EH (cell line): ENCODE results near the gene RFPL3.
A peak's percentile ranks its signal among the peaks of the same experiment; 100 is the strongest.
"Not testable (repeated sequence)": the region's sequence is repeated elsewhere in the genome, so short reads cannot be mapped to it uniquely, and the experiment has no call there.

Source experiments
- DNase-seq: peaks from one replicate; pipeline ENCODE4 v3.0.0-alpha.2; 2015; ENCODE audit warnings: low read depth

RFPL3 gene

DNA sequence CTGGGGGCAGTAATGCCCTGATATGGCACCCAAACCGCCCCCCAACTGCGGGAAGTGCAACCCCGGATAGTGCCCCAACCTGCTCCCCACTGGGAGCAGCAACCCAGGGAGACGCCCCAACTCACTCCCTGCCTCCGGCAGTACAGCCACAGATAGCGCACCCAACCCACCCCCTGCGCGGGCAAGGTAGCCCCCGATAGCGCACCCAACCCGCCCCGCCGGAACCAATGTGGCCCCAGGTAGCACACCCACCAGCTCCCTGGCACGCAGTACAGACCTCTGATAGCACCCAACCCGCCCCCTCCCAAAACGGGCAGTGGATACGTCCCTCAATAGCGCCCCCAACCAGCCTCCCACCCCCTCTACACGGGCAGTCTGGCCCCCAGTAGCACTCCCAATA lies 3.8 kb upstream of the RFPL3 start:
- DNase-seq = no peak

DNA sequence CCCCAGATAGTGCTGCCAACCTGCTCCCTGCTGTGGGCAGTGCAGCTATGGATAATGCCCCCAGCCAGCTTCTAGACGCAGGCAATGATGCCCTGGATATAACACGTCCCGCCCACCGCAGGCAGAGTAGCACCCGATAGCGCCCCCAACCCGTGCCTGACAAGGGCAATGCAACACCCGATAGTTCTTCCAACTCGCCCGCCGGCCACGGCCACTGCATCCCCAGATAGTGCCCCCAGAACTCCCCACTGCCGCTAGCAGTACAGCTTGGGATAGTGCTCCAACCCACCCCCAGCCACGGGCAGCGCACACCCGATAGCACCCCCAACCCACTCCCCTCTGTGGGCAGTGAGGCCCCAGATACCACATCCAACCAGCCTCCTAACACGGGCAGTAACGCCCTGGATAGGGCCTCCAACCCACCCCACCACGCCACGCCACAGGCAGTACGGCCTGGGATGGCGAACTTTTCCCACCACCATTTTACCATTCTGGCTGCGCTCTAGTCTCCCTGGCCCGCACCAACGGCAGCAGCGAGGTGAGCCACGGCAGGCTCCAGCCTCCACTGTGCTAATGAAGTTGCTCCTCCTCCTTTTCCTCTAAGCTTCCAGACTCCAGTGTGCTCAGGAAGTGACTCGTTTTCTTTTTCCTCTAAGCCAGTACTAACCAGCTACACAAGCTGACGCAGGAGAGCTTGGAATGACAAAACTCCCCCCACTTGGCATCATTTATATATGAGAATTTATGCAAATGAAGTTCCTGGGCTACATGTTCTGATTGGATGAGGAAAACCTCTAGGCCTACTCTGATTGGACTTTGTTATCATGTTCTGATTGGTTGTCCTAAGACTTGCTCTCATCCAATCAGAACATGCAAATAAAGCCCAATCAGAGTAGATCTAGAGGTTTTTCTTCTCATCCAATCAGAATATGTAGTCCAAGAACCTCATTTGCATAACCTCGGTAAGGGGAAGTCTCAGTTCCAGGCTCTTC lies 3.0 kb upstream of the RFPL3 start:
- peak; percentile 64 for DNase-seq

GRCh38 chr22:32355760-32356159 lies 1.9 kb upstream of the RFPL3 start:
- no peak for DNase-seq

DNA sequence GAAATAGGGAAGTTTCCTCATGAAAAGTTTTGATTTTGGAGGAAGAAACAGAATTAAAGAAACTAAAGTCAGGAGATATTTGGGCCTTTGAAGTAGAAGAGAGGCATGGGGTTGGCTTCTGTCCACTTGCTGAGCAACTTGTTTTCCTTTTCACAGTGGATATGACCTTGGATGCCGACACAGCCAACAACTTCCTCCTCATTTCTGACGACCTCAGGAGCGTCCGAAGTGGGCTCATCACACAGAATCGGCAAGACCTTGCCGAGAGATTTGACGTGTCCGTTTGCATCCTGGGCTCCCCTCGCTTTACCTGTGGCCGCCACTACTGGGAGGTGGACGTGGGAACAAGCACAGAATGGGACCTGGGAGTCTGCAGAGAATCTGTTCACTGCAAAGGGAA lies 2.4 kb downstream of the RFPL3 start:
- not testable (repeated sequence) for DNase-seq

GRCh38 chr22:32361257-32361656 lies 3.6 kb downstream of the RFPL3 start:
- DNase-seq = no peak

- DNase-seq = no peak
Measured at GRCh38 chr22:32364210-32364609, 6.5 kb downstream of the RFPL3 start.

- no peak for DNase-seq
Measured at GRCh38 chr22:32375678-32376450, 18.2 kb downstream of the RFPL3 start.

DNA sequence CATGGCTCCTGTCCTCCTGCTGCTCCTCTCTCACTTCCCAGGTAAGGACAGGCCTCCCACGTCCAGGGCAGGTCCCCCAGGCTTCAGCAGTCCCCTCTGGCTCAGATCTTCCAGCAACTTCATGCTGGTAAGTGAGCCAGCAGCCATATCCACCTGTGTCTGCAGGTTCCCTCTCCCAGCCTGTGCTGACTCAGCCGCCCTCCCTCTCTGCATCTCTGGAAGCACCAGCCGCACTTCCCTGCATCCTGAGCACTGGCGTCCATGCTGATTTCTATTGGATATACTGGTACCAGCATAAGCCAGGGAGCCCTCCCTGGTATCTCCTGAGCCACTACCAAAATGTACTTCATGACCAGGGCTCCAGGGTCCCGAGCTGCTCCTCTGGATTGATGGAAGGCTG lies 19.0 kb downstream of the RFPL3 start:
- DNase-seq = no peak

DNA sequence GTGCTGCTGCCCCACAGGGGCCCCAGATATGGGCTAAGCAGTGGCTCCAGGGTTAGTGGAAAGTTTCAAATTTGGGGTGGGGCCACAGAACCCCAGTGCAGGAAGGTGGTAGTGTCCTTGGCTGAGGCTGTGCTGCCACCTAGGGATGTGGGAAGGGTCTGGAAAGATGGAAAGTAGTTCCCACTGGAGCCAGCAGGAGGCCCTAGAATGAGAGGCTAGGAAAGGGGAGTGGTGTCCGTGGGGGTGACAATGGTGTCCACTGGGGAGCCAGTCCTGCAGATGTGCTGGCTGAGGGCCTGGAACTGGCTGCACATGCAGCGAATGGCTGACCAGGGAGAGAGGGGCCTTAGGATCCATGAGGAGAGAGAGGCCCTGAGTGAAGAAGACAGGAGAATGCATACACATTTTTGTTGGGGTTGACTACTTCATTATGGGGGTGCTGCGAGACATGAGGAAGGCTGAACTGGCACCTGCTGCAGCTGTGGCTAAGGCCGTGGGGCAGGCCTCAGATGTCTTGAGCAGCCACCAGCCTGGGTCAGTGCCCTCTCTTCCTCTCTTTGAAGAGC lies 21.1 kb downstream of the RFPL3 start:
- DNase-seq = peak; percentile 41

- DNase-seq = no peak
Measured at GRCh38 chr22:32380991-32381390, 23.3 kb downstream of the RFPL3 start.

GRCh38 chr22:32385681-32386080 lies 28.0 kb downstream of the RFPL3 start:
- no peak for DNase-seq

- peak; percentile 6 for DNase-seq
Measured at GRCh38 chr22:32389685-32390084, 32.0 kb downstream of the RFPL3 start.

GRCh38 chr22:32395107-32395506 lies 37.4 kb downstream of the RFPL3 start:
- no peak for DNase-seq

DNA sequence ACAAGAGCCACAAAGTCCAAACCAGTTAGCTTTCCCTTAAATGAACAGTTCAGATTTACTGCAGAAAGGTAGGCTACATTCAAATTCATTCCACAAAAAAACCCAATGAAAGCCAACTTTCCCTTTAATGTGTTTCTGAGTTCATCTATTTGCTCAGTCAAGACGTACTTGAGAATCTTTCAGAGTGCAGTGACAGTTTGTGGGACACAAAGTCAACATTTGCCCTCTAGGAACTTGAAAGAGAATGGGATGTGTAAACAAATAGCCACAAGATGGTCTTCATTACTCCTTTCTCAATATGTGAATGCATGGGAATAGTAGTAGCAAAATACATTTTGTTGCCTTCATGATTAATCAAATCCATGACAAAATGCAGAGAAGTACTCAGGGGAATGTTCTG lies 38.6 kb downstream of the RFPL3 start:
- no peak for DNase-seq

- DNase-seq = peak; percentile 11
Measured at GRCh38 chr22:32396746-32397145, 39.1 kb downstream of the RFPL3 start.

- DNase-seq = no peak
Measured at GRCh38 chr22:32401486-32401885, 43.8 kb downstream of the RFPL3 start.

- no peak for DNase-seq
Measured at GRCh38 chr22:32404021-32404420, 46.4 kb downstream of the RFPL3 start.

DNA sequence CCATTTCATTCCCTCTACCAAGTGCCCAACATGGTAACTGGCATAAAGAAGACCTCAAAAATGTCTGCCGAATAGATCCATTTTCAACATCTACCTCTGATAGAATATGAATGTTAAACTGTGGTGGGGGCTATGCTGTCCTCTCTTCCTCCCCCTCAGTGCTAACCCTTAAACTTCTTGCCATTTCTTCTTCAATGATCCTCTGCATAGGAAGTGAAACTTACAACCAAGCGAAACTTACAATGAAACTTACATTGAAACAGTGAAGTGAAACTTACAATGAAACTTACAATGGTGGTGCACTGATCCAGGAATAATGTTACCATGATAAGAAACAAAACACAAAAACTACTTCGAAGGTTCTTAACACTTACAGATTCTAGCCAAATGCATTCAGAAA lies 49.6 kb downstream of the RFPL3 start:
- no peak for DNase-seq

GRCh38 chr22:32407936-32408335 lies 50.3 kb downstream of the RFPL3 start:
- no peak for DNase-seq

- no peak for DNase-seq
Measured at GRCh38 chr22:32409977-32410376, 52.3 kb downstream of the RFPL3 start.

- no peak for DNase-seq
Measured at GRCh38 chr22:32410459-32410858, 52.8 kb downstream of the RFPL3 start.
